ENCODE results near the gene USP16.

DNA sequence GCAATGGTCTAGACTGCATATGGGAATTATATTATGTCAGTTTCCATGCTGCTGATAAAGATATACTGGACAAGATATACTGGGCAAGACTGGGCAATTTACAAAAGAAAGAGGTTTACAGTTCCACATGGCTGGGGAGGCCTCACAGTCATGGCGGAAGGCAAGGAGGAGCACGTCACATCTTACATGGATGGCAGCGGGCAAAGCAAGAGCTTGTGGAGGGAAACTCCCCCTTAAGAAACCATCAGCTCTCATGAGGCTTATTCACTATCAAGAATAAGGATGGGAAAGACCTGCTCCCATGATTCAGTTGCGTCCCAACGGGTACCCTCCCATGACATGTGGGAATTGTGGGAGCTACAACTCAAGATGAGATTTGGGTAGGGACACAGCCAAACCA lies 27.8 kb downstream of the USP16 start:
- TF ChIP-seq, protein P1, sequence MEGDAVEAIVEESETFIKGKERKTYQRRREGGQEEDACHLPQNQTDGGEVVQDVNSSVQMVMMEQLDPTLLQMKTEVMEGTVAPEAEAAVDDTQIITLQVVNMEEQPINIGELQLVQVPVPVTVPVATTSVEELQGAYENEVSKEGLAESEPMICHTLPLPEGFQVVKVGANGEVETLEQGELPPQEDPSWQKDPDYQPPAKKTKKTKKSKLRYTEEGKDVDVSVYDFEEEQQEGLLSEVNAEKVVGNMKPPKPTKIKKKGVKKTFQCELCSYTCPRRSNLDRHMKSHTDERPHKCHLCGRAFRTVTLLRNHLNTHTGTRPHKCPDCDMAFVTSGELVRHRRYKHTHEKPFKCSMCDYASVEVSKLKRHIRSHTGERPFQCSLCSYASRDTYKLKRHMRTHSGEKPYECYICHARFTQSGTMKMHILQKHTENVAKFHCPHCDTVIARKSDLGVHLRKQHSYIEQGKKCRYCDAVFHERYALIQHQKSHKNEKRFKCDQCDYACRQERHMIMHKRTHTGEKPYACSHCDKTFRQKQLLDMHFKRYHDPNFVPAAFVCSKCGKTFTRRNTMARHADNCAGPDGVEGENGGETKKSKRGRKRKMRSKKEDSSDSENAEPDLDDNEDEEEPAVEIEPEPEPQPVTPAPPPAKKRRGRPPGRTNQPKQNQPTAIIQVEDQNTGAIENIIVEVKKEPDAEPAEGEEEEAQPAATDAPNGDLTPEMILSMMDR (IDR thresholded peaks at IDR 0.05; ENCODE audit: poor library complexity), result no peak
- no peak for TF ChIP-seq EZH2 (IDR thresholded peaks at IDR 0.05; ENCODE audit: borderline replicate concordance)

Data from hepatocyte (in vitro differentiated cells).